ENCODE data around the gene RABL2A.
"Not testable (repeated sequence)": the region's sequence is repeated elsewhere in the genome, so short reads cannot be mapped to it uniquely, and the experiment has no call there.

The RABL2A gene

GRCh38 chr2:113621002-113621401 lies 6.1 kb upstream of the RABL2A start:
- DNase-seq, result not testable (repeated sequence)

- not testable (repeated sequence) for DNase-seq
These were observed 1.2 kb upstream of the RABL2A start for GRCh38 chr2:113625906-113626305.

GRCh38 chr2:113632849-113633345 lies 5.8 kb downstream of the RABL2A start:
- not testable (repeated sequence) for DNase-seq

GRCh38 chr2:113635358-113635757 lies 8.3 kb downstream of the RABL2A start:
- not testable (repeated sequence) for DNase-seq

GRCh38 chr2:113636226-113636625 lies 9.2 kb downstream of the RABL2A start:
- DNase-seq, result not testable (repeated sequence)

- not testable (repeated sequence) for DNase-seq
These were observed 11.0 kb downstream of the RABL2A start for GRCh38 chr2:113638084-113638483.

GRCh38 chr2:113646217-113646616 lies 19.2 kb downstream of the RABL2A start:
- not testable (repeated sequence) for DNase-seq

GRCh38 chr2:113650834-113651815 lies 24.1 kb downstream of the RABL2A start:
- DNase-seq, result not testable (repeated sequence)

GRCh38 chr2:113652599-113652998 lies 25.5 kb downstream of the RABL2A start:
- DNase-seq, result not testable (repeated sequence)

GRCh38 chr2:113656031-113656624 lies 29.1 kb downstream of the RABL2A start:
- not testable (repeated sequence) for DNase-seq

- not testable (repeated sequence) for DNase-seq
These were observed 30.7 kb downstream of the RABL2A start for GRCh38 chr2:113657735-113658134.

- DNase-seq, result not testable (repeated sequence)
These were observed 36.4 kb downstream of the RABL2A start for GRCh38 chr2:113663285-113664060.

- not testable (repeated sequence) for DNase-seq
These were observed 37.9 kb downstream of the RABL2A start for GRCh38 chr2:113664761-113665533.

- not testable (repeated sequence) for DNase-seq
These were observed 41.9 kb downstream of the RABL2A start for GRCh38 chr2:113669013-113669412.

- no peak for DNase-seq
These were observed 45.4 kb downstream of the RABL2A start for GRCh38 chr2:113672326-113672932.

GRCh38 chr2:113675875-113676274 lies 48.8 kb downstream of the RABL2A start:
- DNase-seq, result no peak

- DNase-seq, result no peak
These were observed 49.7 kb downstream of the RABL2A start for GRCh38 chr2:113676623-113677266.

GRCh38 chr2:113677330-113677729 lies 50.3 kb downstream of the RABL2A start:
- no peak for DNase-seq

- no peak for DNase-seq
These were observed 52.4 kb downstream of the RABL2A start for GRCh38 chr2:113679457-113679856.

- DNase-seq, result no peak
These were observed 58.4 kb downstream of the RABL2A start for GRCh38 chr2:113685471-113685870.

- no peak for DNase-seq
These were observed 59.5 kb downstream of the RABL2A start for GRCh38 chr2:113686537-113686936.
